Cardiac fibroblast (primary cell): ENCODE data around the gene SMIM44.
A peak's percentile ranks its signal among the peaks of the same experiment; 100 is the strongest.

ENCODE experiments used
- DNase-seq, 2 donors: peaks; one replicate each; pipeline versions ENCODE4 v3.0.0 to v3.0.0-alpha.2; 2010; ENCODE audit warnings: low read depth in 2 of 2
- H3K4me3 ChIP-seq, 2 donors: replicated peaks in 1 of 2; 1 replicate in 1 of 2; 2 replicates in 1 of 2; pipeline ENCODE4 v1.5.1; 2011; ENCODE audit warnings: low read depth in 2 of 2, low read length in 2 of 2, mild to moderate bottlenecking in 2 of 2, moderate library complexity in 1 of 2
- CTCF ChIP-seq: IDR thresholded peaks from one replicate; pipeline ENCODE4 v1.5.1; 2011; ENCODE audit warnings: low read depth, mild to moderate bottlenecking, low read length, inconsistent platforms

SMIM44 gene

GRCh38 chr19:3506384-3507340 is 23.4 kb upstream of the SMIM44 start:
- TF ChIP-seq CTCF: no peak

GRCh38 chr19:3505598-3506383 is 22.6 kb upstream of the SMIM44 start, which contains the start of gene FZR1:
Gene FZR1, plus strand, starts transcription at chr19:3506311. Its CDS starts 16,679 bp downstream, at chr19:3522990.
- H3K4me3 ChIP-seq: peak within 1 kb of the TSS; percentile 82 to 92
- peak; percentile 99 for DNase-seq
- no peak for TF ChIP-seq CTCF

More at GRCh38 chr19:3506384-3507340, 23.4 kb upstream of the SMIM44 start:
- DNase-seq: peak in 1 of 2 donors; percentile 20
- H3K4me3 ChIP-seq: peak overlapping the region; percentile 82 to 92

- H3K4me3 ChIP-seq: no peak overlapping the region
- no peak for TF ChIP-seq CTCF
- peak in 1 of 2 donors; percentile 12 for DNase-seq
These were observed 21.5 kb upstream of the SMIM44 start for GRCh38 chr19:3504735-3505134.

- no peak for TF ChIP-seq CTCF
- DNase-seq: peak; percentile 32
- no peak overlapping the region for H3K4me3 ChIP-seq
These were observed 19.9 kb upstream of the SMIM44 start for GRCh38 chr19:3503036-3503572.

- no peak for DNase-seq
- no peak for TF ChIP-seq CTCF
- no peak overlapping the region for H3K4me3 ChIP-seq
These were observed 18.5 kb upstream of the SMIM44 start for GRCh38 chr19:3501780-3502179.

GRCh38 chr19:3500429-3501101 is 17.3 kb upstream of the SMIM44 start, which contains the start of gene DOHH:
Gene DOHH, minus strand, starts transcription at chr19:3500674. Its CDS starts 3,860 bp downstream, at chr19:3496814.
- H3K4me3 ChIP-seq: peak within 1 kb of the TSS; percentile 76 to 96
- TF ChIP-seq CTCF: no peak
- peak; percentile 98 for DNase-seq
